Stimulated activated CD8-positive, alpha-beta memory T cell treated with anti-CD3 and anti-CD28 coated beads, Interleukin-2, amount 100 ng/mL, for 48 hours (primary cell): ENCODE data around the gene SEL1L3.

Experiments used
- DNase-seq, 2 donors: peaks; one replicate each; pipeline ENCODE4 v3.0.0-alpha.2; 2020; ENCODE audit warnings: low read depth in 2 of 2

The SEL1L3 gene

DNA sequence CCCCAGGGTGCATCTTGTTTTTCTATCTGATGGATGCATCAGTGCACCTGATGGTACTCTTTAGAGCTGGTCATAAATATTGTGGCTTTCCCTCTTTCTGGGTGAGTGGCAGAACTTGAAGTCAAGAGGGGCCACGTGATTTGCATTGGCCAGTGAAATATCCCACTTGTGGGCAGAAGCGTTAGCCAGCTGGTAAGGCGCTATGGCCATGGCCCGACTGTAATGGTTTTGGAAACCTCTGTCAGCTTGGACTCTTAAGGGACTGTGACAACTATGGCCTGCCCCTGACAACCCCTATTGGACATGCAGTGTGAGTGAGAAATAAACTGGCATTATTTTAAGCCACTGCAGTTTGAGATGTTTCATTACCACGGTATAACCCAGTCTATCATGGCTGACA is 72.8 kb downstream of the SEL1L3 start:
- no peak for DNase-seq

DNA sequence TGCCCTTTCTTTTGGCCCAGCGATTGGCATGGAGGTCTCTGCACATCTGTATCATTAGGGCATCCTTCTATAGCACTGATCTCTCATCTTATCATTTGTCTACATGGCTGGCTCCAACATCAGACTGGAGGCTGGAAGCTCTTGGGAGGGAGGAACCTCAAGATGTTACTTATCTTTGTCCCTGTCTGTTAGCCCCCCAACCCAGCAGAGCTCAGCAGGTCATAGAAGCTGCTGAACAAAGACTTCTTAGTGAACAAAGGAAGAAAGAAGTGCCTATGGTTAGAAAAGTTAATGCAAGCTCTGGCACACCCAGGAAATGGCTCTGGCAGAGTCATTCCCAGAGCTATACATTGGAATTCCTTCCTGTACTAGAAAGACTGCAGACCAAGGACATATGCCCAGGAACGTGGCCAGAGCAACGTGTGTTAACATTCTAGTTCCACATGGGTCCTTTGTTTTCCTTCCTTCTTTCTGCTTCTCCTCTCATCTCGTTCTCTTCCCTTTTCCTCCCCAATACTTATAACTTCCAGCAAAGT is 74.0 kb downstream of the SEL1L3 start:
- DNase-seq: no peak

DNA sequence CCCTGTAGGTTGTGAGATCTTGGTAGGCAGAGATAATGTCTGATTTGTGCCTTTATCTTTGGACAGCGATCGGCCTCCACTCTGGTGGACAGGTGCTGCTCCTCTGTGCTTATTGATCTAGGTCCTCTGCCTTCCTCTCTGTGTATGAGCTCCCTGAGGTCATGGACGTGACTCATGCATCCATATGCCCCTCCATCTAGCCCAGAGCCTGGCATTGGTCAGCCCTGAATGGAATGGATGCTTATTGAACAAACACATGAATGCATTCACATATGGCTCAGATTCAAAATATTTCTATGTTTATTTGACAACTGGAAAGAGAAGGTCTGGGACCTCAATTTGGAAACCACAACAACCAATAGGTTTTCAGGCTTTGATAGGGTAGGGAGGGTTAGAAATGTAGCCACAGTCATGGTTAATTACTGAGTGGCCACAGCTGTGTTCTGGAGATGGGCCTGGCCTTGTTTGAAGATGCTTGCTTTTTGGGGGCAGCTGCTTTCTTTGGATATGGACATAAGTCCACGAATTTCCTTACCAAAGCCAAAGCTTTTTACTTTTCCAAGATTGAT is 76.2 kb downstream of the SEL1L3 start:
- DNase-seq: no peak

DNA sequence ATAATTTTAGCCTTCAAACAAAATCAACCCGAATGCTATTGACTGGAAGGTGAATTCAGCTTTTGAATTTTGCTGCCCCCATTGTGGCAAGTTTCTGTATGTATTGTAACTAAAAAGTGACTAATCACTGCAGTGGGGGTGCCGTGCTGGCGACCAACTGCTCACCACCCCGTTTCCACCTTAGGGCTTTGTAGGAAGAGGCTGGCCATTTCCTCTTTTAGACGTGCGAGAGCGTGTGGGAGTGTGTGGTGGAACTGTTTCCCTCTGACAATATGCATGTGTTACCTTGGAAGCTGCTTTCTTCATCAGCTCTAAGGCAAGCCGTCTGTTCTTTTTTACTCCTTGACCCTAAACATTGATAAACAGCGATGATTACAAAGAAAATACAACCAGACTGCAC is 78.8 kb downstream of the SEL1L3 start:
- peak; percentile 3 to 19 for DNase-seq

DNA sequence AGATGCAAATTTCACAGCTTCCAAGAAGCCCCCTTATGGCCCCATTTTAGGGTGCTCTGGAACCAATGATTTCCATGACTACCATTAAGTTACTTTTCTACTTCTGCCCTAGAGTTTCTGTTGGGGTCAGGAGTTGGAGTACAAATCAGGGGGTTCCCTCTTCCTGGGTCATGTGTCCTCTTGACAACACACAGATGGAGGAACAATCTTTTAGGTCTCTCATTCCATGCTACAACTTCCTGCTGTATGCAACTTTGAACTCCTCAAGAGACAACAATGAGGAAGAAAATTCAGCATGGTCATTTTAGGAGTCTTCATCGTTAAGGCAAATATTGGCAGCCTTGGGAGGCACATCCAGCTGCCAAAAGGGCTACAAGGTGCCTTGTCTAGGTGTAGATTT is 79.7 kb downstream of the SEL1L3 start:
- no peak for DNase-seq

DNA sequence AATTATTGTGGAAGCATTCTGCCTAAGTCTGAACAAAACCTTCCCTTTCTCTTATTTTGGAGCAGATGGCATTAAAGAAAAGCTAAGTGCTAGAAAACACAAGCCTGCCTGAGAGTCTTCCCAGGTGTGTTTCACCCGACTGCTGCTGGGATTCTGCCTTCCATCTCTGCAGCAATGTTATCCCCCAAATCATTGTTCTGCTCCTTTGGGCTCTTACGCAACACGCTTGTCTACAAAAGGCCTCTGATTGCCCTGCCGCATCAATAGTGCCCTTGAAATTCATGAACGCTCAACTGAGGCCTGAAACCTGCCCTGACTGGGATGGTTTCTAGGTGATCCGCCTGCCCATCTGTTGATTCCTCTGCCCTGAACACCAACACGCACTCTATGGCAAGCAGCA is 80.3 kb downstream of the SEL1L3 start:
- DNase-seq: no peak

DNA sequence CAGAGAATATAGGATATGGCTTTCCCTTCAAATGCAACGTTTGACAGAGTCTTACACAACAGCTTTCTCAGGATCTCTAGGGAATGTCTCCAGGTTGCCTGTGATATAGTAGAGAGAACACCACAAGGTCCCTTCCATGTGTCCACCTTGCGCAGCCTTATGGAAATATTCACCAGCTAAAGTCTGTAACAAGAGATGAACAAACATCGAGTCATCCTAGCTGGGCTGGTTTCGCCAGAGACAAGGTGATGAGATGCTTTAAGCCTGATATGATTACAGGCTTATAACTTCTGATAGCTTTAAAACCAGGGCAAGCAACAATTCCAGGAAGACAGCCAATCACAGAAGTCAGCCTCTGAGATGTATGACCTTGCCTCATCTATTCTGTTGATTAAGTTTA is 83.8 kb downstream of the SEL1L3 start:
- no peak for DNase-seq

DNA sequence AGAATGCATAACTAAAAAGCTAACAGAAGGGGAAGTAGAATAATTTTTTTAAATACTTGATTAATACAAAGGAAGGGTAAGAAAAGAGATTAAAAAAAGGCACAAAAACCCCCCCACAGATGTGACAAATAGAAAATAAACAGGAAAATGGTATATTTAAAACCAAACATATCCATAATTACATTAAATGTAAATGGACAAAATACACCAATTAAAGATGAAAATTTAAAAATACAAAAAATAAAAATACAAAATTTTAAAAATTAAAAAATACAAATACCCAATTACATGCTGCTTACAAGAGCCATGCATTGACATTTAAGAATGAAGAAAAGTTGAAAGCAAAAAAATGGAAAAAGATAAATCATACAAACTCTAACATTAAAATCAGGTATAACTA is 86.0 kb downstream of the SEL1L3 start:
- DNase-seq: no peak

DNA sequence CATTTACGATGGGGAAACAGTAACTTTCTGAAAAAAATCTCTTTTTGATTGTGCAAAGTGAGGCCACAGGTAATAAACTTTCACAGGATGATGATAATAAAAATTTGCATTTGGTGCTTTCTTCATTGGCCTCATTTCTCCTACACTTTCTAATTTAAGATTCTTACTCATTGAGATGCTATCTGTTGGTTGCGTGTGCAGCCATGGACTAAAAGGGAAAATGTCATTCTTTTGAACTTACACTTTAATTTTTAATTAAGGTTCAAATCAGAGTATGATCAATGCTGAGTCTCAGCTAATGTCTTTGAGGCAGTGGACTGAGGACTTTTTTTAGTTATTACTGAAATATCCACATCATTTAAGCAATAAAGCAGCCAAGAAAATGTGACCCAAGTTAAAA is 87.6 kb downstream of the SEL1L3 start:
- no peak for DNase-seq

DNA sequence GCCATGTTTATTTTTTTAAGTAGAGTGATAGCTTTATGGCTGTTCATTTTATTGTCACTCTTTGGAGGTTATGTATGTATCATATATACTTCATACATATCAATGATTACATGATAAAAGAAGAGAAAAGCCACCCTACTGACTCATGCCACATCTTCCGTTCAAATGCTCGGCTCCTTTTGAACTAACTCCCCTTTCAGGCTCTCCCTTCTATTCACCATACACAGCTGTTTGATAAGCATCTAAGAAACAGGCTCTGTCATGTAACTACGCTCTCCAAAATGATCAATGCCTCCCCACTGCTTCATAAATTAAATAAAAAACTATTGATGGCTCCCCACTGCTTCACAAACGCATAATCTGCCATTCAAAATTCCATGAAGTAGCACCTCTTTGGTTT is 89.4 kb downstream of the SEL1L3 start:
- DNase-seq: no peak

DNA sequence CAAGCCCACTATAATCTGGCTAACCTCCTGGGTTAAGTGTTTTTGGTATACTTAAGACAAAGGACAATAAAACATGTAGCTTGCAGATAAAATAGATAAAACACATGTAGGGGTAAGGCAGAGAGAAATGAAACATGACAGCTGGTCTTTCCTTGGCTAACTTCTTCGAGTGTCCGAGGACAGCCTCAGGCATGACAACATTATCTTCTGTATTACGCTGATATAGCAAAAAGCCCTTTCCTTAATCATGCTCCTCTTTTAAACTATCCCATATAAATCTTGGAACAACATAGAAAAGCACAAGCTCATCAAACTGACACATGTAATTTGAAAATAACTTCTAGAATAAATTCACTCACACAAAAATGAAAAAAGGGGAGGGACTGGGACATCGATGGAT is 91.1 kb downstream of the SEL1L3 start:
- no peak for DNase-seq

DNA sequence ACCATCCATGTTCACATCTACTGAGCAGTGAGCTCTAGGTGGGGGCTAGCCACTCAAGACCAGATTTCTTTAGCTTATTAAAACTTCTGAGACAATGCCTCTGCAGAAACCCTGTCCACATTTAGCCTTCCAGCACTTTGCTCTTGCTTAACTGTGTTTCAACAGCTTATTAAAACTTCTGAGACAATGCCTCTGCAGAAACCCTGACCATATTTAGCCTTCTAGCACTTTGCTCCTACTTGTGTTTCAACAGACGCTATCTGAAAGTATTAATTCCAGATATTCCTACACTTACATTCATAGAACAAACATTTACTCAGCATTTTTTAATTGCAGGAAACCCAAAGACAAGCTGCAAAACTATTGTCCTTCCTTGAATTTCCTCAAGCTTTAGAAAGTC is 91.9 kb downstream of the SEL1L3 start:
- DNase-seq: no peak

DNA sequence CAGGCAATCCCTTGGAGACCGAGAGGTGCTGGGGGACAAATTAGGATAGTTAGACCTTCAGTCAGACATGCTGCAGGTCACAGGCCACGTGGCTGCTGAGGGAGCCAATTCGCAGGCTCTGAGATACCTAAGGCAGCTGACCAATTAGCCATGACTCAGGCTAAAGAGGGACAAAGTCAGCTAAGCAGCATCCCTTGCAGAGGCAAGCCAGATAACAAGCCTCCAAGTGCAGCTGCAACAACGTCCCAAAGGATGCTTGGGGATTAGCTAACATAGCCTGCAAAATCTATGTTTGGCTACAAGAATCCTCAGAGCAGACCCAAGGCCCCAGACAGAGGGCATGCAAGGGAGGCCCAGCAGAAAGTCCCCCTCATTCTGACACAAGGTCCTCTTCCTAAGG is 93.5 kb downstream of the SEL1L3 start:
- no peak for DNase-seq

DNA sequence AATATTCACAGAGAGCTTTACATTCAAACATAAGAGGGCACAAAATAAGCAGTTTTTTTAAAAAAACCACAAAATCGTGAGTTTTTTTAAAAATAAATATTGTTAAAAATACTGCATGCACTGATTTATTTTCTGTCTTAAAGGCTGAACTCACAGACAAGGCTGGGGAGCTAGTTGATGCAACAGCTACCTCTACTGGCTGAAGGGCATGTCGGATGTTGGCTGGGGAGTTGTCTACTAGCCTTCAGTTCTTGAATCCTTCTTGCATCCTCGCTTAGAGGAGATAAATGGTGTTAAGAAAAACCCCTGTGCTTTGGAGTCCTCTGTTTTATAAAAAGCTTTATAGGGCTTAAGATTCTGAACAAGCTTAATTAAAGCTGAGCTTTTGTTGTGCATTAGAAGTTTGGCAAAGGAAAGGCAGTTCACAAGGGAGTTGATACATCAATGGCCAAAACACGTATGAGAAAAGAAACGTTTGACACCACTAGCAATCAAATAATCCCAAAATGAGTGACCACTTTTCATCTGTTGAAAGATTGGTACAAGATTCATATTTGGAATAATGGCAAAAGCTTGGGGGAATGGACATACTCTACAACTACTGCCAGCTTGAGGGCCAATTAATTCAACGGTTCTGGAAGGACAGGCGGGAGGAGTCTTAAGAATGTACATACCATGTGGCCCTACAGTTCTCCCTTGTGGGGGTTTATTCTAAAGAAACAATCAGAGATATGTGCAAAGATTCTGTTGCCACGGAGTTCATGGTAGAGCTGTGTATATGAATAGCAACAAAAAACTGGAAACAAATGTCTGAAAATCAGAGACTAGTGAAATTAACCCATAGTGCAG is 94.7 kb downstream of the SEL1L3 start:
- no peak for DNase-seq

DNA sequence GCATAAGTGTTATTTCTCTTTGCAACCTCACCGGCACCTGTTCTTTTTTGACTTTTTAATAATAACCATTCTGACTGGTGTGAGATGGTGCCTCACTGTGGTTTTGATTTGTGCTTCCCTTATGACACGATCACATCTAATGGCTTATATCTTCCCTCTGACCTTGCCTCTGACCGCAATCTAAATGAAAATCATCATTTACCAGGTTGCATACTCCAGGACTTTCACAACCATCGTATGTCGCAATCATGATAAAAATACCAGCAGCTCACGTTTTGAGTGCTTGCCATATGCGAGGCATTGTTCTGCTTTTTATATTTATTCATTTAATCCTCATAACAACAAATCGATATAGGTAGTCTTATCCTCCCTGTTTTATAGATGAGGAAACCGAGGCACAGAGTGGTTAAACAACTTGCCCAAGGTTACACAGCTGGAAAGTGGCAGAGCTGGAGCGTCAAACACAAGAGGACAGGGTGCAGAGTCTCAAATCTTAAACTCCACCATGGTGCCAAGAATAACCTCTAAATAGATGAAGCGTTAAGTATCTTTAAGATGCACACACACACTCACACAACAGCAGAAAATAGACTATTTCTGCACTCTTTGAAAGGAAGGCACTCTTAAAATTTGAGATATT is 102.2 kb downstream of the SEL1L3 start:
- no peak for DNase-seq

DNA sequence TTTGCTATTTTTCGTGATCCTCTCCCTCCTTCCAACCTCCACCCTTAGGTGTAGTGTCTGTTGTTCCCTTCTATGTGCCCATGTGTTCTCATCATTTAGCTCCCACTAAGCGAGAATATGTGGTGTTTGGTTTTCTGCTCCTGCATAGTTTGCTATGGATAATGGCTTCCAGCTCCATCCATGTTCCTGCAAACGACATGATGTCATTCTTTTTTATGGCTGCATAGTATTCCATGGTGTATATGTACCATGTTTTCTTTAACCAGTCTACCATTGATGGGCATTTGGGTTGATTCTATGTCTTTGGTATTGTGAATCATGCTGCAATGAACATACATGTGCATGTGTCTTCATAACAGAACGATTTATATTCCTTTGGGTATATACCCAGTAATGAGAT is 102.7 kb downstream of the SEL1L3 start:
- DNase-seq: no peak

DNA sequence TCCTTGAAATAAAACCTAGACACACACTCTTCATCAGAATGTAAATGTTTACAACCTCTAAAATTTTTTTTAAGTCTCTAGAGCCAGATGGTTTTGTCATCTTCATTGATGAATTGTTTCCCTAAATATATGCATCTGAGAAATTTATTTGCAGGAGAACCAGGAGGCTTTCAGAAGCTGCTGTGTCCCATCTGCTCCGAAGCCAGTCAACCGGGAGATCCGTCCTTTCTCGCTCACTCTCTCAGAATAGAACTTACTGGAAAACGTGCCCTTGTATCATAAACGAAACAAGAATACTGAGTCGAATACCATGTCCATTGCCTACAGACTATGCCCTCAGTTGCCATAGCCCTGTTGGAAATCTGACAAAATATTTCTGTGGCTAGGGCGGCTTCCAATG is 103.7 kb downstream of the SEL1L3 start:
- DNase-seq: no peak

DNA sequence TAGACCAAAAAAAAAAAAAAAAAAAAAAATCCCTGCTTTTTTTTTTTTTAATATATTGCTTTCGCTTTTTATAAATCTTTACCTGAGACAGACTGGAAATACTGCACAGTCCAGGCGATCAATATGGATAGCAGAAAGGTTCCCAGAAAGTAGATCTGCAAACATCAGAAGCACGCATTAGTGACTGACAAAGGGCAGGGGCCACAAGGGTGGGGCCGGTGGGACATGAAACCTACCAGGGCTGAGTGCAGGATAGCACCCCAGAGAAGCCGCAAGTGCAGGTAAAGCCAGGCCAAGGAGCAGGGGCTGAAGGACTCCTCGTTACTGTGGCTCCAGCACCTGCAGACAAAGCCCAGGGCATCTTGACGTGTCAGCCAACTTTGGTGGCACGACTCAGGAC is 105.3 kb downstream of the SEL1L3 start:
- no peak for DNase-seq

DNA sequence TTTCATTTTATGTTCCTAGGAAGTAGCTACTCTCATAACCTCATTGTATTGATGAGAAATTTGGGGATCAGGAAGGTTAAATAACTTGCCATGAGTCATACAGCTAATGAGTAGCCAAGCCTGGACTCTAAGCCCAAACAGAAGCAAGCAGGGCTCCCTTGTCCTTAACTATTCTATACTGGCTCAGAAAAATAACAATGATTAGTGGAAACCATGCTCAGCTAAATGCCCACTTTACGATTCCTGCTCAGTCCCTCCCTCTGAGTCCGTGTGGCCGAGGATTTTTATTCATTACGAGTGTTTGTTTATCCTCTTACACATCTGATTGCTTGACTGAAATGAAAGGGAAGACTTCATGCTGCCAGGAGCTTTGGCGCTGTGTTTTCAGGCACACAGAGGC is 106.3 kb downstream of the SEL1L3 start:
- DNase-seq: no peak

DNA sequence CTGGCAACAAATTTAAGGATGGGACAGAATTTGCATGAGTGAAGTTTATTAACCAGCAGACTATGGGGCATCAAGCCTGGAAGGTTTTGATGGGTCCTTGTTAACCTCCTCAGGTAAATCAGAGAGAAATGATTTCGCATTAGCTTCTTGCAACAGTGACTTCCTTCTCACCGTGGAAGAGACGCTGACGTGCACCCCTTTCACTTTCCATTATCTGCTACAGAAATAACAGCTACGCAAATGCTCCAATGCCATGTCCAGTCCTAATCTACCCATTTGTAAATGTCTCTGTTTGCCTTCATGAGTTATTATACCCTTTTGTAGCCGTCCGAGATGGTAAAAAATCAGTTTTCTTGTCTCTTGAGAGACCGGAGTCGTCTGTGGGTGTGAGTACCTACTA is 106.9 kb downstream of the SEL1L3 start:
- DNase-seq: no peak

DNA sequence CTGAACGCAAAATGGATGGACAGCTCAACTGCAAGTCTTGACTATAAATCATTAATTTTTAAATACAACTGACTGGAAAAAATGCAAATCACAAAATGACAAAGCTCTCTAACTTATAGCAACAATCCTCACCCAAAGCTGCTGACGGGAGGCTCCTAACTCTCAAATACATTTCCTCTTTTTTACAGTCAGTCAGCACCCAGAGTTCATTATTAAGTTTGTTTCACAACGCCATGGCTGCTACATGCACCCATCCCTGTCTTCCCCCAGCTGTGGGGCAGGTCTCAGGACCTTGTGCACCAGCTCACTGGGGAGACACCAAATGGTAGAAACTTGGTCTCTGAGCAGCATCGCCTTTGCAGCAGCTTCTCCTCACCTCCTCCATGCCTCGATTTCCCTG is 109.5 kb downstream of the SEL1L3 start:
- DNase-seq: no peak

DNA sequence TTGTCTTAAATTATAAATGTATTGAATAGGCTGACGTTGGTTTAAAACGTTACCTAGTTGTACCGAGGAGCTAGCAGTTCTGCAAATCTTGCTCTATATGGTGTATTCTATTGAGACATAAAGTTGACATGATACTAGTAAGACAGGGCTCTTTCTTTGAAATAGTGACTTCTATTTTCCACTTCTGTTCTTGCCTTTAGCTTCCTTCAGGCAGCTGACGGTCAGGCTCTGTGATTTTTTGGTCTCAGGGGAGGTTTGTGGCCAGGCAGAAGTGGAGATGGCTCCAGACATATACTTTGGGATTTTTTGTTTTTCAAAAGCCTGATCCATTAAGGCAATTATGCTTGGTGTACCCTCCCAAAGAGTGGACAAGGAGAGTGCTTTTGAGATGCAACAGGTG is 111.9 kb downstream of the SEL1L3 start:
- DNase-seq: no peak

DNA sequence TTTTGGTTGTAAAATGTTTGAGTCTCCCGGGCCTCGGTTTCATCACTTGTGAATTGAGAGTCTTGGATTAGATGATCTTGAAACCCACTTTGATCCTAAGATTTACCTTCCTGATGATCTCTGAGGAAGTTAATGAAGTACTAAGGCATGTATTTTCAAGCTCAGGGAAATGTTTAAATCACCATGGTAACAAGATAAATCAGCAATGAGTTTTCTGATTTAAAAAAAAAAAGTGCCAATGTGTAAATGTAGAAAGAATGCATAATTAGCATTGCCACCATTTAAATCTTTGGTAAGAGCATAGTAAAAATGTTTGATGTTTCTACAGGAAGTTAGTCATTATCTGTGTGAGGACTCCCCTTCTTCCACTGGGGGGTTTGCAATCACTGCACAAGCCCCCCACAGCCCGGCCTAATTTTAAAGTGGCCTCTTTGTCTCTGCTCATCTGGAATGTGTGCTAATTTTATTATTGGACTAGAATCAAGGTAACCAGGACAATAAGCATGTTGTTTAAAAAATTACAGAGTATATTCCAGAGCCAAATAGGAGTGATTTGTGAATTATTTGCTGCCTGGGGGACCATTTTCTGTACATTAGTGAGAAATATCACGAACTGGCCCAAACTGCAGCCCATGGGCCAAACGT is 113.5 kb downstream of the SEL1L3 start:
- DNase-seq: no peak
